ENCODE results near the gene CNIH4.
"Not testable (repeated sequence)": the region's sequence is repeated elsewhere in the genome, so short reads cannot be mapped to it uniquely, and the experiment has no call there.

Gene CNIH4

GRCh38 chr1:224404916-224405603 is 48.4 kb downstream of the CNIH4 start:
- no peak for DNase-seq

- no peak for DNase-seq
Measured at GRCh38 chr1:224405604-224405970, 48.9 kb downstream of the CNIH4 start.

GRCh38 chr1:224406216-224406615 is 49.5 kb downstream of the CNIH4 start:
- no peak for DNase-seq

GRCh38 chr1:224407571-224408293 is 51.1 kb downstream of the CNIH4 start:
- DNase-seq = no peak

GRCh38 chr1:224408294-224408590 is 51.6 kb downstream of the CNIH4 start:
- DNase-seq = no peak

GRCh38 chr1:224411766-224412165 is 55.1 kb downstream of the CNIH4 start:
- DNase-seq = no peak

GRCh38 chr1:224420106-224420505 is 63.4 kb downstream of the CNIH4 start:
- no peak for DNase-seq

- DNase-seq = no peak
Measured at GRCh38 chr1:224425279-224425884, 68.7 kb downstream of the CNIH4 start.

GRCh38 chr1:224426869-224427268 is 70.2 kb downstream of the CNIH4 start:
- DNase-seq = not testable (repeated sequence)

- no peak for DNase-seq
Measured at GRCh38 chr1:224427346-224427745, 70.7 kb downstream of the CNIH4 start.

- not testable (repeated sequence) for DNase-seq
Measured at GRCh38 chr1:224428713-224429112, 72.0 kb downstream of the CNIH4 start.
